GM18870 (cell line): ENCODE results near the gene KIAA0513.
"Not testable (repeated sequence)": the region's sequence is repeated elsewhere in the genome, so short reads cannot be mapped to it uniquely, and the experiment has no call there.

ENCODE experiments used
- ATAC-seq: cut with Tn5 transposase; IDR thresholded peaks from one replicate; pipeline ENCODE4 v1.9.1; 2021; ENCODE audit warnings: moderate library complexity; ENCODE audit not compliant: unreplicated experiment

The KIAA0513 gene

GRCh38 chr16:85046931-85047866, 19.6 kb downstream of the KIAA0513 start:
- ATAC-seq = no peak

- no peak for ATAC-seq
Observed at GRCh38 chr16:85047867-85048455, 20.4 kb downstream of the KIAA0513 start.

- ATAC-seq = no peak
Observed at GRCh38 chr16:85048921-85049562, 21.4 kb downstream of the KIAA0513 start.

- no peak for ATAC-seq
Observed at GRCh38 chr16:85049706-85050305, 22.2 kb downstream of the KIAA0513 start.

- ATAC-seq = no peak
Observed at GRCh38 chr16:85051067-85051581, 23.5 kb downstream of the KIAA0513 start.

- no peak for ATAC-seq
Observed at GRCh38 chr16:85051683-85052082, 24.1 kb downstream of the KIAA0513 start.

- ATAC-seq = no peak
Observed at GRCh38 chr16:85052536-85052935, 24.9 kb downstream of the KIAA0513 start.

- ATAC-seq = not testable (repeated sequence)
Observed at GRCh38 chr16:85054321-85054720, 26.7 kb downstream of the KIAA0513 start.

- ATAC-seq = no peak
Observed at GRCh38 chr16:85054948-85055492, 27.4 kb downstream of the KIAA0513 start.

GRCh38 chr16:85055493-85056210, 28.1 kb downstream of the KIAA0513 start:
- peak; percentile 83 for ATAC-seq

- ATAC-seq = no peak
Observed at GRCh38 chr16:85056211-85056748, 28.7 kb downstream of the KIAA0513 start.

- no peak for ATAC-seq
Observed at GRCh38 chr16:85057212-85057889, 29.8 kb downstream of the KIAA0513 start.

GRCh38 chr16:85057948-85058347, 30.4 kb downstream of the KIAA0513 start:
- no peak for ATAC-seq

GRCh38 chr16:85058909-85059308, 31.3 kb downstream of the KIAA0513 start:
- ATAC-seq = no peak

- ATAC-seq = no peak
Observed at GRCh38 chr16:85061566-85061965, 34.0 kb downstream of the KIAA0513 start.

GRCh38 chr16:85062323-85062722, 34.7 kb downstream of the KIAA0513 start:
- ATAC-seq = no peak

- no peak for ATAC-seq
Observed at GRCh38 chr16:85062845-85063244, 35.2 kb downstream of the KIAA0513 start.

GRCh38 chr16:85064186-85064585, 36.6 kb downstream of the KIAA0513 start:
- no peak for ATAC-seq

- no peak for ATAC-seq
Observed at GRCh38 chr16:85065099-85065498, 37.5 kb downstream of the KIAA0513 start.
